ENCODE results near the gene WBP2NL.

DNA sequence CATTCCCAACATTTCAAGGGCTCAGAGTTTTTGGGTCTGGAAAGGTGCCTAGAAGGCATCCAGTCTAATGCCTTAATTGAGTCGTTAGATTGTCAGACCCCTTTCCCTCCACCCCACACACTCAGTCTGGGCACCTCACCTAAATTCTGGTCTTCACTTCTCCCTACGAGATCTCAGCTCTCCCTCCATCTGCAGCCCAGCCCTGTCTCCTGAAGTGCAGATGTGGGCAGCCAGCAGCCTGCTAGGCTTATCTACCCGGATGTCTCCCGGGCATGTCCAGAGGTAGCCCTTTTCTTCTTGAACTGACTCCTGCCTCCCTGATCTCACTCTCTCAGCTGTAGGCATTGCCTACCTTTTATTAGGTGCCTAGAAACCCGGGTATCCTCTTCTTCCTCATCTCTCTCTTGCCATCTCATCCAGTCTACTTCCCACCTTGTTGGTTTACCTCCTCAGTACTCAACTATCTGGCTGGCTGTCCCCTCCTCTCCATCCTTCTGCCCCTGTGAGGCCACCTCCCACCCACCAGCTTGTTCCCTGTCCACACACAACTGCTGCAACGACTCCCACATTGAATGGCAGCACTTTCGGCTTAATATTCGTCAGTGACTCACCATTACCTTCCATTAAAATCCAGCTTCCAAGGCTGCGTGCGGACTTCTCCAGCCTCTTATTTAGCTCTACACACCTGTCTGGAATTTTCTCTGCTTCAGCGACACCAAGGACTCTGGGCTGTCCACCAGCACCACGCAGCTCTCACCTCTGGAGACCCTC, 23.1 kb upstream of the WBP2NL start:
- TF ChIP-seq, protein P1, sequence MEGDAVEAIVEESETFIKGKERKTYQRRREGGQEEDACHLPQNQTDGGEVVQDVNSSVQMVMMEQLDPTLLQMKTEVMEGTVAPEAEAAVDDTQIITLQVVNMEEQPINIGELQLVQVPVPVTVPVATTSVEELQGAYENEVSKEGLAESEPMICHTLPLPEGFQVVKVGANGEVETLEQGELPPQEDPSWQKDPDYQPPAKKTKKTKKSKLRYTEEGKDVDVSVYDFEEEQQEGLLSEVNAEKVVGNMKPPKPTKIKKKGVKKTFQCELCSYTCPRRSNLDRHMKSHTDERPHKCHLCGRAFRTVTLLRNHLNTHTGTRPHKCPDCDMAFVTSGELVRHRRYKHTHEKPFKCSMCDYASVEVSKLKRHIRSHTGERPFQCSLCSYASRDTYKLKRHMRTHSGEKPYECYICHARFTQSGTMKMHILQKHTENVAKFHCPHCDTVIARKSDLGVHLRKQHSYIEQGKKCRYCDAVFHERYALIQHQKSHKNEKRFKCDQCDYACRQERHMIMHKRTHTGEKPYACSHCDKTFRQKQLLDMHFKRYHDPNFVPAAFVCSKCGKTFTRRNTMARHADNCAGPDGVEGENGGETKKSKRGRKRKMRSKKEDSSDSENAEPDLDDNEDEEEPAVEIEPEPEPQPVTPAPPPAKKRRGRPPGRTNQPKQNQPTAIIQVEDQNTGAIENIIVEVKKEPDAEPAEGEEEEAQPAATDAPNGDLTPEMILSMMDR (IDR thresholded peaks at IDR 0.05): no peak
- TF ChIP-seq POLR2A (IDR thresholded peaks at IDR 0.05): no peak

Measured in gastroesophageal sphincter (tissue), 3 donors.